Thyroid gland (tissue), 4 donors: Measurements from ENCODE around the gene HSF2BP. TPM values are rescaled to one million over a fixed set of nuclear protein-coding genes. Genes with fewer than 3 reads are reported as not detected.

Source experiments
- DNase-seq, 2 donors: peaks; one replicate each; pipeline ENCODE4 v3.0.0-alpha.2; 2019
- H3K27ac ChIP-seq, 3 donors: fragments of 200-600 bp; sonication (generic); 1 replicate in 2 of 3; 2 replicates in 1 of 3; pipeline ENCODE4 v1.5.1; 2016 to 2019; ENCODE audit warnings: mild to moderate bottlenecking in 1 of 3, moderate library complexity in 1 of 3
- H3K27me3 ChIP-seq: fragments of 200-600 bp; sonication (generic); one replicate; pipeline ENCODE4 v1.5.1; 2019
- H3K36me3 ChIP-seq, 2 donors: fragments of 200-600 bp; sonication (generic); one replicate each; pipeline ENCODE4 v1.5.1; 2016 to 2019
- H3K4me1 ChIP-seq, 2 donors: fragments of 200-600 bp; sonication (generic); one replicate each; pipeline ENCODE4 v1.5.1; 2017 to 2019
- H3K4me3 ChIP-seq, 3 donors: fragments of 200-600 bp; sonication (generic); replicated peaks in 1 of 3; 1 replicate in 2 of 3; 2 replicates in 1 of 3; pipeline ENCODE4 v1.5.1; 2016; ENCODE audit warnings: mild to moderate bottlenecking in 1 of 3
- H3K9me3 ChIP-seq: fragments of 200-600 bp; sonication (generic); one replicate; pipeline ENCODE4 v1.5.1; 2017
- POLR2A ChIP-seq, 2 donors: fragments of 450-650 bp; IDR thresholded peaks; one replicate each; pipeline ENCODE4 v1.6.1; 2017; ENCODE audit warnings: antibody characterized with exemption in 2 of 2, mild to moderate bottlenecking in 2 of 2, moderate library complexity in 1 of 2
- WGBS, 2 donors: methylation state at CpG; one replicate each; pipeline ENCODE4 v1.1.5; 2017; 5-methylcytosine and 5-hydroxymethylcytosine counted together
- intact Hi-C: fragments of 100-400 bp; cut with DNase I; formaldehyde crosslinking; loops from one replicate; pipeline ENCODE4 v1.15.1; 2023
- total RNA-seq, 4 donors: library from RNA; depleted of rRNA; stranded (reverse); fragments of >200 nt; gene quantifications; one replicate each; pipeline ENCODE4 v1.2.3, GENCODE V29; 2016
- TF ChIP-seq, protein P1 (sequence below), 6 experiments: fragments of 200-600 bp in 3 of 6; fragments of 450-650 bp in 3 of 6; sonication (generic) in 3 of 6; IDR thresholded peaks; one replicate each; pipeline ENCODE4 v1.5.1; 2016 to 2019; ENCODE audit warnings: antibody characterized with exemption in 6 of 6, mild to moderate bottlenecking in 2 of 6, inconsistent platforms in 1 of 6, moderate library complexity in 1 of 6

Gene HSF2BP
- total RNA-seq, 4 donors from 2014 or later = 0.33 to 1.2 (median 0.84) TPM

DNA sequence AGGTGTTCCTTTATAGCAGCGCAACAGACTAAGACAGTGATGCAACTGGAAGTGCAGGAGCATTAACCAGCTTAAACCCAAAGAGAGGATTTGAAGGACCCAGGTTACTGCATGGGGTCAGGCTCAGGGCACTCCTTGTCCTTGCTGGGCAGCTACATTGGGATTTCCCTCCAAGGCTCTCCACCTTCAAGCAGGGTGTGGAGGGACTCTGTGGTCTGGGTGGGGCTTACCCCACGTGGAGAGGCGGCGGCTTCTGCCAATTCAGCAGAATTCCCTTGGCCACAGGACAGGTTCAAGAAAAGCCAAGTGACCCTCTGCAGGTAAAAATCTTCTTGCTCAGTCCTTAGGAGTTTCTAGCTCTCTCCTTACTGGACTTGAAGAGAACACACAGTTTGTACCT, 6.6 kb upstream of the HSF2BP start:
- DNase-seq = no peak
- H3K36me3 ChIP-seq = peaks cover 0 to 10% of the 10 kb centered on the region in 2 donors
- peaks cover 0 to 4% of the 10 kb centered on the region in 2 donors for H3K4me1 ChIP-seq
- H3K27me3 ChIP-seq = no peaks in the 10 kb centered on the region
- WGBS, 2 donors = 95% methylated on average over 4 of the region's 4 CpGs; no CpG with 5 or more reads in 1 of the 2 donors
- intact Hi-C loops = no loop called here
- H3K27ac ChIP-seq = no peak overlapping the region
- no peak overlapping the region for H3K4me3 ChIP-seq
- TF ChIP-seq POLR2A (IDR thresholded peaks at IDR 0.05) = no peak
- TF ChIP-seq, protein P1, sequence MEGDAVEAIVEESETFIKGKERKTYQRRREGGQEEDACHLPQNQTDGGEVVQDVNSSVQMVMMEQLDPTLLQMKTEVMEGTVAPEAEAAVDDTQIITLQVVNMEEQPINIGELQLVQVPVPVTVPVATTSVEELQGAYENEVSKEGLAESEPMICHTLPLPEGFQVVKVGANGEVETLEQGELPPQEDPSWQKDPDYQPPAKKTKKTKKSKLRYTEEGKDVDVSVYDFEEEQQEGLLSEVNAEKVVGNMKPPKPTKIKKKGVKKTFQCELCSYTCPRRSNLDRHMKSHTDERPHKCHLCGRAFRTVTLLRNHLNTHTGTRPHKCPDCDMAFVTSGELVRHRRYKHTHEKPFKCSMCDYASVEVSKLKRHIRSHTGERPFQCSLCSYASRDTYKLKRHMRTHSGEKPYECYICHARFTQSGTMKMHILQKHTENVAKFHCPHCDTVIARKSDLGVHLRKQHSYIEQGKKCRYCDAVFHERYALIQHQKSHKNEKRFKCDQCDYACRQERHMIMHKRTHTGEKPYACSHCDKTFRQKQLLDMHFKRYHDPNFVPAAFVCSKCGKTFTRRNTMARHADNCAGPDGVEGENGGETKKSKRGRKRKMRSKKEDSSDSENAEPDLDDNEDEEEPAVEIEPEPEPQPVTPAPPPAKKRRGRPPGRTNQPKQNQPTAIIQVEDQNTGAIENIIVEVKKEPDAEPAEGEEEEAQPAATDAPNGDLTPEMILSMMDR (IDR thresholded peaks at IDR 0.05) = no peak
- no peaks in the 10 kb centered on the region for H3K9me3 ChIP-seq

DNA sequence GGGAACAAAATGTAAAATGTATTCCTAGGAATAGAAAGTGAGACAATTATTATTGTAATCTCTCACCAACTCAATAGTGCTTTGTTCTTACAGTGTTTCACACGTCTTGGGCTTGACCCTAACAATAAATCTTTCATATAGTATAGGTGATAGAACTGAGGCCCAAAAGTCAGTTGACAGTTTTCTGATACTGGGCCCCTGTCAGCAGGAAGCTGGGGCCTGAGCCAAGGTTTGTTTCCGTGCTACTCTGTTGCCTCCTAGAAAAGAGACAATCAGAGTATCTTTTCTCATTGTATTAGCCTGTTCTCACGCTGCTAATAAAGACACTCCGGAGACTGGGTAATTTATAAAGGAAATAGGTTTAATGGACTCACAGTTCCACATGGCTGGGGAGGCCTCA, 5.1 kb upstream of the HSF2BP start:
- Histone ChIP-seq H3K36me3 (peaks cover 0 to 5% of the 10 kb centered on the region in 2 donors), H3K4me3 (no peak overlapping the region), H3K27me3 (no peaks in the 10 kb centered on the region), H3K9me3 (no peaks in the 10 kb centered on the region), H3K27ac (no peak overlapping the region), H3K4me1 (peaks cover 7 to 12% of the 10 kb centered on the region in 2 donors)
- TF ChIP-seq POLR2A (IDR thresholded peaks at IDR 0.05) = no peak
- TF ChIP-seq, protein P1 (IDR thresholded peaks at IDR 0.05) = no peak
- intact Hi-C loops = loop anchor here (5.0 kb wide), 2 partner anchors 38 to 53 kb away; partner anchors contain the start of gene PDXK
- 50 to 70% methylated on average over 4 of the region's 4 CpGs for WGBS, 2 donors
- DNase-seq = no peak

DNA sequence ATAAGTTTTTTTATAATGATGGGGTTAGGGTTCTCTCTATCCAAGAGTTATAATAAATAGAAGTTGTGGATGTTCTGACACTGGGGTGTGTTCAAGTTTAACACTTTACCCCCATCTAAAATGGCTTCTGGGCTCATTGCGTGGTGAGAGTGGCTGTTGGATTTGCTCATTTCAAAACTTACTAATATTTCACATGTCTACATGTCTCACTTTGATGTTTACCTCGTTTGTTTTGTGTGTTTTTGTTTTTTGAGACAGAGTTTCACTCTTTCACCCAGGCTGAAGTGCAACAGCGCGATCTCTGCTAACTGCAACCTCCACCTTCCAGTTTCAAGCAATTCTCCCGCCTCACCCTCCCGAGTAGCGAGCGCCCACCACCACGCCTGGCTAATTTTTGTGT, 3.7 kb upstream of the HSF2BP start:
- intact Hi-C loops = loop anchor here (5.0 kb wide), 2 partner anchors 39 to 54 kb away; partner anchors contain the start of gene PDXK
- Histone ChIP-seq H3K9me3 (no peaks in the 10 kb centered on the region), H3K27me3 (no peaks in the 10 kb centered on the region), H3K4me1 (peaks cover 12 to 18% of the 10 kb centered on the region in 2 donors), H3K36me3 (peaks cover 0 to 5% of the 10 kb centered on the region in 2 donors), H3K27ac (no peak overlapping the region), H3K4me3 (no peak overlapping the region)
- TF ChIP-seq, protein P1 (IDR thresholded peaks at IDR 0.05) = no peak
- DNase-seq = no peak
- WGBS, 2 donors = 79 to 82% methylated on average over 9 of the region's 9 CpGs

DNA sequence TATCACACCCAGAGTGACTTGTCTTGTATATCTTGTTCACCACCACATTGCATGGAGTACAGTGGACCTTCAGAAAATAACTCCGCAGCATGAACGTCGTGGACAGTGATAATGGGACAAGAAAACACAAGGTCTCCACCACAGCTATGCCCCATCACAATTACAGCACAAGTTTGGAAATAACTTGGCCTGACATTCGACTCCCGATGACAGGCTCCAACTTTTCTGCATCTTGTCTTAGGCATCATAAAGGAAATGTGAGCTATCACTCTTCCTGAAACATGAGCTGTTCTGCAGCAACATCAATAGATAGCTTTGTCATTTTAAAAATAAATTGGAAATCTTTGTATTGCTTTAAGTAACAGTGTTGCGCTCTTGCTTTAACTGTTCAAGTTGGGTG, 3.0 kb upstream of the HSF2BP start:
- intact Hi-C loops = loop anchor here (5.0 kb wide), 2 partner anchors 40 to 55 kb away; partner anchors contain the start of gene PDXK
- TF ChIP-seq, protein P1 (IDR thresholded peaks at IDR 0.05) = no peak
- no peak for TF ChIP-seq POLR2A (IDR thresholded peaks at IDR 0.05)
- peaks cover 12 to 18% of the 10 kb centered on the region in 2 donors for H3K4me1 ChIP-seq
- H3K9me3 ChIP-seq = no peaks in the 10 kb centered on the region
- 71 to 77% methylated on average over 6 of the region's 6 CpGs for WGBS, 2 donors
- H3K36me3 ChIP-seq = peaks cover 0 to 5% of the 10 kb centered on the region in 2 donors
- H3K27me3 ChIP-seq = no peaks in the 10 kb centered on the region
- DNase-seq = no peak
- H3K4me3 ChIP-seq = no peak overlapping the region
- no peak overlapping the region for H3K27ac ChIP-seq

DNA sequence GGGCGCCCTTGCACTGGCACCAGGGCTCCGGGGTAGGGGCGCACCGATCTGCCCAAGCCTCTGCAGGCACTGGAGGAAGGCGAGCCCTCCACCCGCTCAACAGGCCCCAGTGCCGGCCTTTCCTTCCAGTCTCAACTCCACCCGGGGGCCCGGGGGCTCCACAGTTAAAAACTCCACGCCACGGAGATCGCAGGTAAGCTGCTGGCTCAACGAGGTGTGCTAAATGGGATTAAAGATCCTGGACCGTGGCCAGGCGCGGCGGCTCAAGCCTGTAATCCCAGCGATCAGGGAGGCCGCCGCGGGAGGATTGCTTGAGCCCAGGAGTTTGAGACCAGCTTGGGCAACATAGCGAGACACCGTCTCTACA, 536 bp downstream of the HSF2BP start:
- H3K4me1 ChIP-seq = peaks cover 12 to 18% of the 10 kb centered on the region in 2 donors
- no peaks in the 10 kb centered on the region for H3K9me3 ChIP-seq
- peak overlapping the region; percentile 31 to 77 (median 75) for H3K27ac ChIP-seq
- no peaks in the 10 kb centered on the region for H3K27me3 ChIP-seq
- TF ChIP-seq, protein P1 (IDR thresholded peaks at IDR 0.05) = no peak
- TF ChIP-seq POLR2A (IDR thresholded peaks at IDR 0.05) = no peak
- no peak for DNase-seq
- peak overlapping the region in 1 of 3 donors; percentile 73 for H3K4me3 ChIP-seq
- intact Hi-C loops = no loop called here
- peaks cover 0 to 5% of the 10 kb centered on the region in 2 donors for H3K36me3 ChIP-seq
- 75 to 82% methylated on average over 18 to 21 of the region's 23 CpGs for WGBS, 2 donors
